HG03432 (cell line): ENCODE measurements around the gene CIB4.
"Not testable (repeated sequence)": the region's sequence is repeated elsewhere in the genome, so short reads cannot be mapped to it uniquely, and the experiment has no call there.

Experiments
- ATAC-seq: cut with Tn5 transposase; IDR thresholded peaks from one replicate; pipeline ENCODE4 v1.9.1; 2021; ENCODE audit warnings: mild to moderate bottlenecking, moderate library complexity; ENCODE audit not compliant: unreplicated experiment

CIB4 gene

GRCh38 chr2:26571316-26571715 is 69.8 kb downstream of the CIB4 start:
- ATAC-seq = no peak

- ATAC-seq = no peak
Measured at GRCh38 chr2:26570083-26570430, 71.1 kb downstream of the CIB4 start.

- no peak for ATAC-seq
Measured at GRCh38 chr2:26569216-26570082, 71.7 kb downstream of the CIB4 start.

- no peak for ATAC-seq
Measured at GRCh38 chr2:26568076-26568890, 72.9 kb downstream of the CIB4 start.

- ATAC-seq = no peak
Measured at GRCh38 chr2:26567534-26567933, 73.6 kb downstream of the CIB4 start.

GRCh38 chr2:26566731-26567130 is 74.4 kb downstream of the CIB4 start:
- ATAC-seq = not testable (repeated sequence)

GRCh38 chr2:26566081-26566375 is 75.1 kb downstream of the CIB4 start:
- no peak for ATAC-seq

- no peak for ATAC-seq
Measured at GRCh38 chr2:26564121-26564644, 77.0 kb downstream of the CIB4 start.

- ATAC-seq = no peak
Measured at GRCh38 chr2:26563686-26564085, 77.5 kb downstream of the CIB4 start.

- ATAC-seq = no peak
Measured at GRCh38 chr2:26562811-26563645, 78.1 kb downstream of the CIB4 start.

- ATAC-seq = no peak
Measured at GRCh38 chr2:26561918-26562810, 79.0 kb downstream of the CIB4 start.

- ATAC-seq = no peak
Measured at GRCh38 chr2:26561376-26561775, 79.8 kb downstream of the CIB4 start.

GRCh38 chr2:26560892-26561291 is 80.3 kb downstream of the CIB4 start:
- ATAC-seq = no peak

GRCh38 chr2:26559556-26559955 is 81.6 kb downstream of the CIB4 start:
- no peak for ATAC-seq

- no peak for ATAC-seq
Measured at GRCh38 chr2:26559044-26559405, 82.1 kb downstream of the CIB4 start.

GRCh38 chr2:26558271-26559043 is 82.7 kb downstream of the CIB4 start:
- ATAC-seq = no peak

GRCh38 chr2:26557244-26557925 is 83.8 kb downstream of the CIB4 start:
- ATAC-seq = no peak

GRCh38 chr2:26556309-26557243 is 84.6 kb downstream of the CIB4 start:
- no peak for ATAC-seq
